Esophagus squamous epithelium (tissue), 4 donors: Measurements from ENCODE around the gene ZNF577.

ENCODE experiments used
- POLR2A ChIP-seq, 4 donors: fragments of 450-650 bp; IDR thresholded peaks; one replicate each; pipeline ENCODE4 v1.6.1; 2017; ENCODE audit warnings: antibody characterized with exemption in 4 of 4, mild to moderate bottlenecking in 4 of 4, moderate library complexity in 3 of 4
- TF ChIP-seq, protein P1 (sequence below), 6 experiments: fragments of 450-650 bp in 4 of 6; fragments of 200-600 bp in 2 of 6; sonication (generic) in 2 of 6; IDR thresholded peaks; one replicate each; pipeline ENCODE4 v1.5.1; 2016 to 2019; ENCODE audit warnings: antibody characterized with exemption in 6 of 6, mild to moderate bottlenecking in 4 of 6, moderate library complexity in 4 of 6

DNA sequence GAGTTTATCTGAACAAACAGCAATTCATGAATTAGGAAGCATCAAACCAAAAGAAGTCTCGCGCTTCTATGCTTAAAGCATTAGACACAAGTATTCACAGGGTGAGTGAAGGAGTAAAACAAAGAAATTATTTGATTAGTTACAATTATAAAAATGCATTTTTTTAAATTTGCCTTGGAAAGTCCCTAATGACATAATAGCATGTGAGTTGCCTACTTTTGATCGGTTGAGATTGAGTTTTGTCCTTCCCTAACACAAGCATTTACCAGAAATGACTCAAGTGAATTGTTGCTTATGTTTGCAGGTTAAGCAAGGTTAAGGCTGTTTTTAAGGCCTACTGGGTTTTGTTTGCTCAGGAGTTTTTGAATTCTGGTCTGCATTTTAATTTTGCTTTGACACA, 17.5 kb upstream of the ZNF577 start:
- TF ChIP-seq, protein P1, sequence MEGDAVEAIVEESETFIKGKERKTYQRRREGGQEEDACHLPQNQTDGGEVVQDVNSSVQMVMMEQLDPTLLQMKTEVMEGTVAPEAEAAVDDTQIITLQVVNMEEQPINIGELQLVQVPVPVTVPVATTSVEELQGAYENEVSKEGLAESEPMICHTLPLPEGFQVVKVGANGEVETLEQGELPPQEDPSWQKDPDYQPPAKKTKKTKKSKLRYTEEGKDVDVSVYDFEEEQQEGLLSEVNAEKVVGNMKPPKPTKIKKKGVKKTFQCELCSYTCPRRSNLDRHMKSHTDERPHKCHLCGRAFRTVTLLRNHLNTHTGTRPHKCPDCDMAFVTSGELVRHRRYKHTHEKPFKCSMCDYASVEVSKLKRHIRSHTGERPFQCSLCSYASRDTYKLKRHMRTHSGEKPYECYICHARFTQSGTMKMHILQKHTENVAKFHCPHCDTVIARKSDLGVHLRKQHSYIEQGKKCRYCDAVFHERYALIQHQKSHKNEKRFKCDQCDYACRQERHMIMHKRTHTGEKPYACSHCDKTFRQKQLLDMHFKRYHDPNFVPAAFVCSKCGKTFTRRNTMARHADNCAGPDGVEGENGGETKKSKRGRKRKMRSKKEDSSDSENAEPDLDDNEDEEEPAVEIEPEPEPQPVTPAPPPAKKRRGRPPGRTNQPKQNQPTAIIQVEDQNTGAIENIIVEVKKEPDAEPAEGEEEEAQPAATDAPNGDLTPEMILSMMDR (IDR thresholded peaks at IDR 0.05): no peak
- no peak for TF ChIP-seq POLR2A (IDR thresholded peaks at IDR 0.05)
